GM21447 (cell line): ENCODE results near the gene LPAR1.

Experiments used
- ATAC-seq: cut with Tn5 transposase; IDR thresholded peaks from one replicate; pipeline ENCODE4 v1.9.1; 2021; ENCODE audit not compliant: unreplicated experiment

Gene LPAR1

GRCh38 chr9:110967196-110967595, 71.1 kb downstream of the LPAR1 start:
- ATAC-seq, result no peak

GRCh38 chr9:110960288-110960687, 78.0 kb downstream of the LPAR1 start:
- ATAC-seq, result no peak

GRCh38 chr9:110958847-110959246, 79.4 kb downstream of the LPAR1 start:
- no peak for ATAC-seq

DNA sequence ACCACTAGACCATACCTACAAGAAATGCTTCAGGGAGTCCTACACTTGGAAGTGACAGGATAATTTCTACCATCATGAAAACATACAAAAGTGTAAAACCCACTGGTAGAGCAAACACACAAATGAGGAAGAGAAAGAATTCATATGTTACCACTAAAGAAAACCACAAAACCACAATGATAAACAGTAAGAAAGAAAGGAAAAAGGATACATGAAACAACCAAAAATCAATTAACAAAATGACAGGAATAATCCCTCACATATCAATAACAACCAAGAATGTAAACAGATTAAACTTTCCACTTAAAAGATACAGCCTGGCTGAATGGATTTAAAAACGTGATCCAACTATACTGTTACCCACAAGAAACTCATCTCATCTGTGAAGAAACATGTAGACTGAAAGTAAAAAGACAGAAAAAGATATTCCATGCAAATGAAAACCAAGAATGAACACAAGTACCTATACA, 83.4 kb downstream of the LPAR1 start:
- ATAC-seq, result no peak

DNA sequence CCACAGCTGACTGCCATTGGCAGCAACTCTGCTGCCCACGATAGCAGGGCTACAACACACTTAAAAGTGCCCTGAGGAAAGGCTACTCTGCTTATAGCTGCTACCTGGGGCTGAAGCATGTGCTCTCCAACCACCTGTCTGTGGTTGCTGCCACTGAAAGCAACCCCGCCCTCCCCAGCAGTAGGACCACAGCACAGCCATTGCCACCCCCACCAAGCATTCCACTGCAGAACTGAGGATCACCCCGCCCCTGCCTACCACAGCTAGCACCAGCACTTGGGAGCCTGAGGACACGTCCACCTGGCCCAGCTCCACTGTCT, 85.8 kb downstream of the LPAR1 start:
- no peak for ATAC-seq

DNA sequence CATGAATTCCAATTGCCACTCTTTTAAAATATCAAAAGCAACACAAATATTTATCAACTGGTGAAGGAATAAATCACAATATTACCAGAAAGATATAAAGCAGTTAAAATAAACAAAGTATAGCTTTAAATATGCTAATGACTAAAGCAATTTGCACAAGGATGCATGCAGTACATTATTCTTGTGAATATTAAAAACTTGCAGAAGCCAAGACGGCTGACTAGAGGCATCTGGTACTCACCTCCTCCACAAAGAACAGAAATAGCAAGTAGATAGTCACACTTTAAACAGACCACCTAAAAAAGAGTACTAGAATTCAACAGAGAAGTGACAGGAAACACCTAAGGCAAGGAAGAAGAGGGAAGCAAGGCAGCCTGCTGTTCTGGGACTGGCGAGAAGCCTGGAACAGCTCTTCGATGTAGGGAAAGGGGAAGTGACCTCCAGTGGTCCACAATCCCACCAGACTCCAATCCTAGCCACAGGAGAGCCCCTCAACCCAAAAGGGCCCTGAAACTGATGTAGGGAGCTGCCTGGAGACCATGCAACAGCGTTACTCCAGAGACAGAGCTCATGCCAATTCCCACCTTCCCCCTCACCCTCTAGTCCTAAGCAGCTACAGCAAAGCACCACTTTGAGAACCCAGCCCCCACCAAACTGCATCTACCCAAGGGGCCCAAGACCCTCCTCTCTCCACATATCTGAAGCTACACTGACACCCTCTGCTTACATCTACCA, 86.3 kb downstream of the LPAR1 start:
- no peak for ATAC-seq

GRCh38 chr9:110950041-110950645, 88.1 kb downstream of the LPAR1 start:
- ATAC-seq, result no peak

DNA sequence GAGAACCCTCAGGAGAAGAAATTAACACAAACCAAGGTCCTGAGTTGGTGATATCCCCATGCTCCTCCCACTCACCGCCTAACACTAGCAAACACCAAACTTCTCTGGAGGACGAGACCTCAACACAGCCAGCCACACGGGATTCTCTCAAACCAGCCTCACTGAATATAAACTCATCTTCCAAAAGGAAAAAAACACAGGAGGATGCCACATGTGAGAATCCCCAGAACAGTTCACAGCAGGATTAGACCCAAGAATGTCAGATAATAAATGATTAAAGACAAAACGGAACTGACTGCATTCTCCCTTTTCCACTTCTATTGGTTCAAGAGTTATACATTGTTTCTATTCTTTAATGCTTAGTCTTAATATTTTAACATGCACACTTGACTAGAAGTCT, 89.2 kb downstream of the LPAR1 start:
- ATAC-seq, result no peak

- ATAC-seq, result no peak
Observed at GRCh38 chr9:110947491-110948044, 90.7 kb downstream of the LPAR1 start.

GRCh38 chr9:110942522-110942921, 95.7 kb downstream of the LPAR1 start:
- ATAC-seq, result no peak

- no peak for ATAC-seq
Observed at GRCh38 chr9:110940951-110941557, 97.2 kb downstream of the LPAR1 start.

DNA sequence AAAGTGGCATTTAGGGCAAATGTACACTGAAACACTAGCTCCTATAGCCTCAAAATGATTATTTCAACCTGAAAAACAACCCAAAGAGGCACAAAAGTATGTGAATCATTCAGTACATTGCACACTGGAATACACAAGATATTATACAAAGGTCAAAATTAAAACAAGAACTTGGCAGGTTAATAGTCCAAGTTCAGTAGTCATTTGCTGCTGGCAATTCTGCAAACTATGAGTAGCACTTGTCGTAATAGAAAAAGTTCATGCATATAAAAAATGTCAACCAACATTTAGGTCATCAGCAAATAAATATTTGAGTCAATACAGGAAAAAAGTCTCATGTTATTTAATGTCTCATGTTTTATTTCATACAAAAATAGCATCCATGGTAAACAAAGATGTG, 98.7 kb downstream of the LPAR1 start:
- no peak for ATAC-seq

GRCh38 chr9:110939047-110939446, 99.2 kb downstream of the LPAR1 start:
- no peak for ATAC-seq

DNA sequence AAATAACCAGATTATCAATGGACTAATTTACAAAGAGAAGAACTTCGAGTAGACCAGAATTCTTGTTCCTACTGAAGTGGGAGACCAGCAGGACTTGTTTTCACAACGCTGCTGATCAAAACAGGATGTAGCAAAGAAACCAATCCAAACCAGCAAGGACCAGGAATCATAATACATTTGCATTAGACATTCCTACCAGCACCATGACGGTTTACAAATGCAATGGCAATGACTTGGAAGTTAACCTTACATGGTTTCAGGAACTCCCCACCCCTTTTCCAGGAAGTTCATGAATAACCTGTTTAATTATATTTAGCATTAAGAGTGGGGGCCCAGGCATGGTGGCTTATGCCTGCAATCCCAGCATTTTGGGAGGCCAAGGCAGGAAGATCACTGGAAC, 100.0 kb downstream of the LPAR1 start:
- no peak for ATAC-seq

- ATAC-seq, result no peak
Observed at GRCh38 chr9:110936719-110937452, 101.4 kb downstream of the LPAR1 start.

- ATAC-seq, result no peak
Observed at GRCh38 chr9:110936237-110936636, 102.0 kb downstream of the LPAR1 start.

DNA sequence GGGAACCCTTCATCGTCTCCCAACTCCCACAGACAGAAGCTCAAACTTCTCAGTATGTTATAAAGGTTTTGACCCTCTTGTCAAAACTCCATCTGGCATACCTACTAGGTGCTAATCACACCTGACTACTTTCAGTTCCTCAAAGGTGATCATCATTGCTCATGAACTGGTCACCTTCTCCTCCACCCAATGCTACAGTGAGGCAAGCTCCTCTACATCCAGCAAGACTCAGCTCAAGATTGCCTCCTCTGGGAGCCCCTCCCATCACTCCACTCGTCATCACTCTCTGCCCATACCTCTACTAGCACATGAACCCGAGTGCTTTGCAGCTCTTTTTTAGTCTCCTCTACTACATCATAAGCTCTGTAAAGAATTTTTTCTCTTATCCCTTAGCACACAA, 102.4 kb downstream of the LPAR1 start:
- no peak for ATAC-seq

GRCh38 chr9:110933350-110934001, 104.8 kb downstream of the LPAR1 start:
- peak; percentile 87 for ATAC-seq

GRCh38 chr9:110932863-110933262, 105.4 kb downstream of the LPAR1 start:
- ATAC-seq, result no peak

GRCh38 chr9:110928599-110928998, 109.7 kb downstream of the LPAR1 start:
- no peak for ATAC-seq
